Neuron (in vitro differentiated cells): ENCODE measurements around the gene APAF1.

ENCODE experiments used
- H2AFZ ChIP-seq: one replicate; pipeline ENCODE4 v1.6.1; 2013; ENCODE audit warnings: low read depth, mild to moderate bottlenecking, inconsistent platforms, low read length, moderate library complexity
- H3K27me3 ChIP-seq: one replicate; pipeline ENCODE4 v1.6.1; 2013; ENCODE audit warnings: low read length; ENCODE audit not compliant: insufficient read depth
- H3K36me3 ChIP-seq: one replicate; pipeline ENCODE4 v1.6.1; 2013; ENCODE audit warnings: low read length; ENCODE audit not compliant: insufficient read depth
- H3K4me1 ChIP-seq: one replicate; pipeline ENCODE4 v1.6.1; 2013; ENCODE audit warnings: low read length; ENCODE audit not compliant: insufficient read depth
- H3K4me3 ChIP-seq: 2 replicates; pipeline ENCODE4 v1.5.1; 2013; ENCODE audit warnings: mild to moderate bottlenecking, low read length, moderate library complexity
- H3K9me3 ChIP-seq: one replicate; pipeline ENCODE4 v1.6.1; 2013; ENCODE audit warnings: low read length

The APAF1 gene

GRCh38 chr12:98757455-98757854, 112.4 kb downstream of the APAF1 start:
- H3K9me3 ChIP-seq, result no peaks in the 10 kb centered on the region
- H3K27me3 ChIP-seq, result no peaks in the 10 kb centered on the region
- H3K4me1 ChIP-seq, result peaks cover 9% of the 10 kb centered on the region
- no peaks in the 10 kb centered on the region for H3K36me3 ChIP-seq
- no peak overlapping the region for H3K4me3 ChIP-seq
- H2AFZ ChIP-seq, result no peak overlapping the region

- Histone ChIP-seq H3K4me3 (no peak overlapping the region), H3K9me3 (no peaks in the 10 kb centered on the region), H3K4me1 (peaks cover 9% of the 10 kb centered on the region), H3K36me3 (no peaks in the 10 kb centered on the region), H3K27me3 (no peaks in the 10 kb centered on the region), H2AFZ (no peak overlapping the region)
Measured at GRCh38 chr12:98758331-98758730, 113.2 kb downstream of the APAF1 start.

- Histone ChIP-seq H3K27me3 (no peaks in the 10 kb centered on the region), H2AFZ (no peak overlapping the region), H3K4me1 (peaks cover 9% of the 10 kb centered on the region), H3K9me3 (no peaks in the 10 kb centered on the region), H3K36me3 (no peaks in the 10 kb centered on the region), H3K4me3 (no peak overlapping the region)
Measured at GRCh38 chr12:98763656-98764055, 118.6 kb downstream of the APAF1 start.

- no peak overlapping the region for H2AFZ ChIP-seq
- no peaks in the 10 kb centered on the region for H3K36me3 ChIP-seq
- peaks cover under 1% of the 10 kb centered on the region for H3K4me1 ChIP-seq
- H3K27me3 ChIP-seq, result no peaks in the 10 kb centered on the region
- no peak overlapping the region for H3K4me3 ChIP-seq
- H3K9me3 ChIP-seq, result no peaks in the 10 kb centered on the region
Measured at GRCh38 chr12:98767248-98767647, 122.2 kb downstream of the APAF1 start.

- no peaks in the 10 kb centered on the region for H3K27me3 ChIP-seq
- no peaks in the 10 kb centered on the region for H3K4me1 ChIP-seq
- no peaks in the 10 kb centered on the region for H3K36me3 ChIP-seq
Measured at GRCh38 chr12:98769068-98769467, 124.0 kb downstream of the APAF1 start.

GRCh38 chr12:98770230-98770629, 125.1 kb downstream of the APAF1 start:
- Histone ChIP-seq H3K9me3 (no peaks in the 10 kb centered on the region), H3K4me1 (no peaks in the 10 kb centered on the region), H2AFZ (no peak overlapping the region), H3K4me3 (no peak overlapping the region), H3K27me3 (no peaks in the 10 kb centered on the region), H3K36me3 (no peaks in the 10 kb centered on the region)

More at GRCh38 chr12:98769068-98769467, 124.0 kb downstream of the APAF1 start:
- Histone ChIP-seq H3K4me3 (no peak overlapping the region), H3K9me3 (no peaks in the 10 kb centered on the region), H2AFZ (no peak overlapping the region)

- Histone ChIP-seq H3K27me3 (no peaks in the 10 kb centered on the region), H3K4me1 (no peaks in the 10 kb centered on the region), H3K36me3 (no peaks in the 10 kb centered on the region), H3K9me3 (no peaks in the 10 kb centered on the region), H2AFZ (no peak overlapping the region), H3K4me3 (no peak overlapping the region)
Measured at GRCh38 chr12:98771811-98772752, 127.0 kb downstream of the APAF1 start.

- H3K36me3 ChIP-seq, result no peaks in the 10 kb centered on the region
- no peaks in the 10 kb centered on the region for H3K9me3 ChIP-seq
- H2AFZ ChIP-seq, result no peak overlapping the region
- H3K4me1 ChIP-seq, result no peaks in the 10 kb centered on the region
- no peaks in the 10 kb centered on the region for H3K27me3 ChIP-seq
- H3K4me3 ChIP-seq, result no peak overlapping the region
Measured at GRCh38 chr12:98772818-98773217, 127.7 kb downstream of the APAF1 start.

GRCh38 chr12:98780261-98780660, 135.2 kb downstream of the APAF1 start:
- no peaks in the 10 kb centered on the region for H3K27me3 ChIP-seq
- no peak overlapping the region for H3K4me3 ChIP-seq
- no peak overlapping the region for H2AFZ ChIP-seq
- no peaks in the 10 kb centered on the region for H3K36me3 ChIP-seq
- H3K4me1 ChIP-seq, result peaks cover 3% of the 10 kb centered on the region
- H3K9me3 ChIP-seq, result no peaks in the 10 kb centered on the region

- Histone ChIP-seq H3K9me3 (no peaks in the 10 kb centered on the region), H3K4me3 (no peak overlapping the region), H3K4me1 (peaks cover 3% of the 10 kb centered on the region), H3K36me3 (no peaks in the 10 kb centered on the region), H3K27me3 (no peaks in the 10 kb centered on the region), H2AFZ (no peak overlapping the region)
Measured at GRCh38 chr12:98783420-98783819, 138.3 kb downstream of the APAF1 start.
